CD4-positive, alpha-beta T cell treated with Interleukin-15 for 1 hour (primary cell): ENCODE data around the gene MS4A18.
"Not testable (repeated sequence)": the region's sequence is repeated elsewhere in the genome, so short reads cannot be mapped to it uniquely, and the experiment has no call there.

Experiments used
- DNase-seq: peaks from one replicate; pipeline ENCODE4 v3.0.0-alpha.2; 2020

Gene MS4A18

DNA sequence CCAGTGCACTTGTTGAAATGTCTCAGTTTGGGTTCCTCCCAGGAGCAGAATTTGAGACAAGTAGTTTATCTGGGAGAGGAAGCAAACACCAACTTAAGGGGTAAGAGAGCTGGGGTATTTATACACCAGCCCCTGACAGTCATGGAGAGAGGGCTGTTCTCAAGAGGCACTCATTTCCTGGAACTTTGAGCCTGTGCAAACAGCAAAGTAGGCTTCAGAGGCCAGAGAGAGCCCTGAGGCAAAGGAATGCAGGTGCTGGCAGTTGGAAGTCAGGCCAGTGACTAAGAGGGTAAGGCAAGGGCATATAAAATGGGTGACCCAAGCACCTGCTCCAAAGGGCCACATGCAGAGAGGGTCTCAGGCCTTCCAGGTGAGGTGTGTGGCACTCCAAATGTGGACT, 16.1 kb downstream of the MS4A18 start:
- DNase-seq = no peak

DNA sequence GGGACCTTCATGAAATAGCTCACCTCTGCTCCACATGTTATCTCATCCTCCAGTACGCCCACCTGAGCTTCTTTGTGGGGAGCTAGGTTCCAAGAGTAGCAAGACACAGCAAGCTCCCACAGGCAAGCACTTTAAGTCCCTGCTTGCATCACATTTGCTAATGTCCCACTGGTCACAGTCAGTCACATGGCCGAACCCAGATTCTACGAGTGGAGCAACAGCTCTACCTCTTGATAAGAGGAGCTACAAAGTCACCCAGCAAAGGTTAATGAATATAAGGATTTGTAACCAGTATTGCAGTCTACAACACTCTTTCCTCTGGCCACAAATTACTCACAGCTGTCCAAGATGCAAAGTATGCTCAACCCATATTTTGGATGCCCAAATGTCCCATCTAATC, 16.9 kb downstream of the MS4A18 start:
- DNase-seq = no peak

GRCh38 chr11:60743058-60743457, 18.5 kb downstream of the MS4A18 start:
- DNase-seq = no peak

GRCh38 chr11:60744114-60744513, 19.6 kb downstream of the MS4A18 start:
- DNase-seq = no peak

GRCh38 chr11:60747359-60747873, 22.9 kb downstream of the MS4A18 start:
- DNase-seq = no peak

DNA sequence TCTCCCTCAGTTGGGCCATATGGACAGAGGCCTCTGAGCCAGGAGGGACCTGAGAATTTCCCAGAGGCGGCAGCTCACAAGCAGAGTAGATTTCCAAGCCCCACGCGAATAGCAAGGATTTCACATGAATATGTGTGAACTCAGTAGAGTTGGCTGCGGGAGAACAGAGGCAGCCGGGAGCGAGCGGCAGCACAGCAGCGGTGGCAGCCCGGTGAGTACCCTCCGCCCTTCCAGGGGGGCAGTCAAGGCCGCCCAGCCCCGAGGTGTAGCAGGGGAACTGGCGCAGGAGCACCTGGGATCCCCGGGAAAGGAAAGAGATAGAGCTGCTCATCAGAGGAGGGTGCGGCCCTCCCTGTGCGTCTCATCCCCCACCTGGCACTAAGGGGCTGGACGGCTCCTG, 23.7 kb downstream of the MS4A18 start:
- DNase-seq = no peak

GRCh38 chr11:60748821-60749220, 24.3 kb downstream of the MS4A18 start:
- no peak for DNase-seq

- DNase-seq = no peak
These were observed 26.4 kb downstream of the MS4A18 start for GRCh38 chr11:60750911-60751310.

GRCh38 chr11:60753309-60753708, 28.8 kb downstream of the MS4A18 start:
- no peak for DNase-seq

GRCh38 chr11:60754887-60755286, 30.4 kb downstream of the MS4A18 start:
- no peak for DNase-seq

DNA sequence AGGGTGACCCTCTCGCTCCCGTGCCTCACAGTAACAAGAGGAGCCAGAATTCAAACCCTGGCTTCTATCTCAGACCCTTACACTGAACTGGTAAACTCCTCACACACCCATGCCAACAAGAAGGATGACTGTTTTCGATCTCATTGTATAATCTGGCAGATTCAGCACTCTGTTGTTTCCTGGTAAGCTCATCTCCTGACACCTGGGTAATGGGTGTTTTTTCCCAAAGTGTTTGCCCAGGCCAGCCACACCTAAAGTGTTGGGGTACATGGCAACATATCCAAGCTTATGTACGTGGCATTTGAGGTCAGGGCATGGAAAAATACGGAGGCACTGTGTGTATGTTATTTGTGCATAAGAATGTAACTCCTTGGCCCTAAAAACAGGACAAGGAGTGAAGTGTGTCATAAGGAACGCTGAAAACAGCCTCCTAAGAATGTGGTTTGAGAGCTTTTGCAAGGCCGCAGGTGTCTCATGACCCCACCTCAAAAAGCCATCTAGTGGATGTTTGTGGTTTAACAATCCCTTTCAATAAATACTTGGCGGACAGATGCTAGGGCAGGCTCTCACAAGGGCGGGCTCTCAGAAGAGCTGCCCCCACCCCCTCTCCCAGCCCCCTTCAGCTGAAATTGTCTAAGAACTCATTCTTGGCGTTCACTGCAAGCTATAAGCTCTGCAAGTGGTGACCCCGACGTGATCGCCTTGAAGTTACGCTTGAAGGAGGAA, 31.9 kb downstream of the MS4A18 start, which contains the start of gene MS4A15:
MS4A15 (plus strand) TSS at position 561 of the 726 bp plus-strand sequence. CDS start 6,867 bp downstream, outside the sequence.
- DNase-seq = no peak

DNA sequence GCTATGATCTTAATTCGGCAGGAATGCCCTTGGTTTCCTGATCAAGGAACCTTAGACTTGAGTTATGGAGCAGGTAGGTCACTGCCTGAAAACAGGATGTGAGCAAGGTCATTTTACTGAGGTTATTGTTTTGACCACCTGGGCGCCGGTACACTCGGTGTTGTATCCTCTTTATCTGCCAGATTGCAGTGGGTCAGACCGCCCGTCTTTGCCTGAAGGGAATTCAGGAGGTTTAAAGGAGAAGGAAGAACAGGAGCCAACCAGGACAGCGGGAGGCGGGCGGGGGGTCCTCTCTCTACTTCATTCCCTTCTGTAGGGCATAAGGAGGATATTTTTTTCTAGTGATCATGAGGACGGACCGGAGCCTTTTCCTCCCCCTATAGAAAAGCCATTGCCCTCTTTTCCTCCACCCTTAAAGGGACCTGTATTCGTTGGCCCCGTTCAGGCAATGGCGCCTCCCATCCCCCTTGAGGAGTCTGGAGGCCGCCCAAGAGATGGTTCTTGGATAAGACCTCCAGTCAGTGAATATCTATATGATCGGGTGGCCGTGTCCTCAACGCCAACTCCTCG, 32.8 kb downstream of the MS4A18 start:
- DNase-seq = no peak

DNA sequence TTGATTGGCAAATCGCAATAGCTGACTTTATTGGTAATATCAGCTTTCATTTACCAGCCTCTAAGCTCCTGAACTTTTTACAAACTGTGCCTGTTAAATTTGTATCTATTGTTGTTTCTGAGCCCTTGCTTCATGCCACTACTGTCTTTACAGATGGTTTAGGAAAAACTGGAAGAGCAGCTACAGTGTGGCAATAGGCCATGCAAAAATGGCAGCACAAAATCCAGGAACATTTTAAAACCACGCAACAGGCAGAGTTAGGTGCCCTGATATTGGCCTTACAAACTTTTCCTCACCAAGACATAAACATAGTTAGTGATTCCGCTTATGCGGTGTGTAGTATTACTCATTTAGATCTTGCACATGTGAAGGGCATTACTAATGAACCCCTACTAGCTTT, 34.2 kb downstream of the MS4A18 start:
- not testable (repeated sequence) for DNase-seq

GRCh38 chr11:60759438-60760225, 35.1 kb downstream of the MS4A18 start:
- not testable (repeated sequence) for DNase-seq

DNA sequence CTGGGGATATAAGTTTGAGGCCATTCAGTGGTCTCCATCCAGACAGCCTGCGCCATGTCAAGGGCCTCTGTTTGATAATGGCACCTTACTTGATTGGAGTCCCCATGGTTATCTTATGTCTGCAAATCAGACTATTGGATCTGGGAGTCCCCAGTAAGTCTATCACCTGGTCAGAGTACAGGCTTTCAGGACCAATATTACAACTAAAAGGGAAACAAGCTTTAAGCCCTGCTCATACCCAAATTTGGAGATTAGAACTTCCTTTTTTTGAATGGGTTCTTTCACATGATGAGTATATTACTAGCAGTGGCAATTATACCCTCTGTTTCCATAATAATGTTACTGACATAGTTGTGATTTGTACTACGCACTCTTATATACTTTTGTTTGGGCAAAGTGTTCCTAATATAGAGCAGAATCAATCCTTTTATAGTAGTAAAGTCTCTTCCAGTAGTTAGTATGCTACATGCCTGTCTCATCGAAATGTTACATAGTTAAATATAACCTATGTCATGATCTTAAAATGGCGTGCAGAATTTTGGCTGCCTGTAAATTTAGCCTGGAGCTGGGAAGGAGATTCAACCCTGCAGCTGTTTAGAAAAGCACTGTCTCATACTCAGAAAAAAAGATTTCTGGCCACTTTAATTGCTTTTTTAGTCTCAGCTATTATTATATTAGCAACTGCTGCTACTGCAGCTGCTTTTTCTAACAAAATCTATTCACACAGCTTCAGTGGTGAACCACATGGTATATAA, 37.1 kb downstream of the MS4A18 start:
- DNase-seq = no peak

DNA sequence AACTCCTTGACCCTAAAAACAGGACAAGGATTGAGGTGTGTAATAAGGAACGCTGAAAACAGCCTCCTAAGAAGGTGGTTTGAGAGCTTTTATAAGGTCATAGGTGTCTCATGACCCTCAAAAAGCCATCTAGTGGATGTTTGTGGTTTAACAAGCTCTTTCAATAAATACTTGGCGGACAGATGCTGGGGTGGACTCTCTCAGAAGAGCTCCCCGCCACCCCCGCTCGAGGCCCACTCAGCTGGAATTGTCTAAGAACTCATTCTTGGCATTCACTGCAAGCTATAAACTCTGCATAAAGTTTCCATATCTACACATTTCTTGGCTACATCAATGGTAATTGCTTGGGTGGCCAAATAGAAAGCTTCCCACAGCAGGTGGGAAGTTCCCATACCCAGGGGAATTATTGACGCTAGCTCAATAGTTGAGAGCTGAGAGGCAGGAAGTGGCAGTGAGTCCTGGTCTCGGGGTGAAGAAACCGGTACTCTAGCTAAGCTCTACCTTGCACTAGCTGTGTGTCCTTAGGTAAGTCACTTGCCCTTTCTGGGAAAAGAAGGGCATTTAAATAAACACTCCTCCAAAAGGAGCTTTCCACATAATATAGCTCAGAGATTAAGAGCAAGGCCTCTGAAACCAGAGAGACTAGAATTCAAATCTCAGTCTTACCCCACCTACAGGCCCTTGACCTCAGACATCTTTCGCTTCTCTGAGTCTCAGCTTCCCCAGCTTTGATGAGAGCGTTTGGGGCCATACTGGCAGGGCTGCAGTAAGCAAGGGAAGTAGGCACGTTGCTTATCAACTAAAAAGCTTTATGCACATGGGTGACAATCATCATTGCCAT, 38.6 kb downstream of the MS4A18 start:
- DNase-seq = no peak

- no peak for DNase-seq
These were observed 39.3 kb downstream of the MS4A18 start for GRCh38 chr11:60763692-60764369.

GRCh38 chr11:60764879-60765278, 40.4 kb downstream of the MS4A18 start:
- DNase-seq = no peak

- DNase-seq = no peak
These were observed 40.8 kb downstream of the MS4A18 start for GRCh38 chr11:60765355-60765754.

DNA sequence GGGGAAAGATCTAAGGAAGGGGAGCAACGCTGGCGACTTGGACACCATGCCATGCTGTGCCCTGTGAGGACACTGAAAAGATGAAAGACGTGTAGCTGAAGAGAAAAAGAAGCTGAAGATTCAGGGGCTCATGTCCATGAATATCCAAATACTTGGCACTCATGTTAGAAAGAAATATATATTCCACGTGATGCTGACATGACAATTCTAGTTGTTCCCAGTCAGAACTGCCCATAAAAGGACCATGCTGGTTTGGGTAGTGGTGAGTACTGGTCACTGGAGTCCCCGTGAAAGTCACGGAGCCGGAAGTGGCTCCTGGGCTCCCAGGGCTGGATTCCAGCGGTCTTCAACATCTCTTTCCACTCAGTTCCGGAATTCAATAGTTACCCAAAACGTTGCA, 42.0 kb downstream of the MS4A18 start:
- DNase-seq = no peak

GRCh38 chr11:60767388-60767811, 42.9 kb downstream of the MS4A18 start:
- no peak for DNase-seq
